Measurements from ENCODE around the gene OSGEPL1.
"Not testable (repeated sequence)": the region's sequence is repeated elsewhere in the genome, so short reads cannot be mapped to it uniquely, and the experiment has no call there.

The OSGEPL1 gene

GRCh38 chr2:189762551-189763298 lies at the start of gene OSGEPL1:
Gene OSGEPL1, minus strand, starts transcription at chr2:189762792. Its CDS starts 1,152 bp downstream, at chr2:189761640.
- DNase-seq (ENCODE audit: low read depth in 2 of 2), result peak; percentile 83 to 86

- no peak for DNase-seq (ENCODE audit: low read depth in 2 of 2)
Measured at GRCh38 chr2:189803431-189803830, 40.8 kb upstream of the OSGEPL1 start.

- DNase-seq (ENCODE audit: low read depth in 2 of 2), result no peak
Measured at GRCh38 chr2:189802396-189802912, 39.9 kb upstream of the OSGEPL1 start.

GRCh38 chr2:189799531-189799930 lies 36.9 kb upstream of the OSGEPL1 start:
- DNase-seq (ENCODE audit: low read depth in 2 of 2), result no peak

- DNase-seq (ENCODE audit: low read depth in 2 of 2), result no peak
Measured at GRCh38 chr2:189799030-189799331, 36.4 kb upstream of the OSGEPL1 start.

GRCh38 chr2:189798312-189799029 lies 35.9 kb upstream of the OSGEPL1 start:
- DNase-seq (ENCODE audit: low read depth in 2 of 2), result no peak

- no peak for DNase-seq (ENCODE audit: low read depth in 2 of 2)
Measured at GRCh38 chr2:189797902-189798301, 35.3 kb upstream of the OSGEPL1 start.

- DNase-seq (ENCODE audit: low read depth in 2 of 2), result no peak
Measured at GRCh38 chr2:189794310-189794709, 31.7 kb upstream of the OSGEPL1 start.

GRCh38 chr2:189791338-189792042 lies 28.9 kb upstream of the OSGEPL1 start:
- DNase-seq (ENCODE audit: low read depth in 2 of 2), result peak in 1 of 2 donors; percentile 3

- peak; percentile 89 to 91 for DNase-seq (ENCODE audit: low read depth in 2 of 2)
Measured at GRCh38 chr2:189783927-189784867, 21.6 kb upstream of the OSGEPL1 start, which contains the start of the genes ORMDL1 and PMS1. Gene ORMDL1, minus strand, starts transcription at chr2:189784339. Its CDS starts 1,744 bp downstream, at chr2:189782595. Gene PMS1, plus strand, starts transcription at chr2:189784450. Its CDS starts 7,360 bp downstream, at chr2:189791810.

- no peak for DNase-seq (ENCODE audit: low read depth in 2 of 2)
Measured at GRCh38 chr2:189783451-189783926, 20.9 kb upstream of the OSGEPL1 start.

- no peak for DNase-seq (ENCODE audit: low read depth in 2 of 2)
Measured at GRCh38 chr2:189782221-189782671, 19.7 kb upstream of the OSGEPL1 start.

GRCh38 chr2:189772212-189772611 lies 9.6 kb upstream of the OSGEPL1 start:
- DNase-seq (ENCODE audit: low read depth in 2 of 2), result no peak

- DNase-seq (ENCODE audit: low read depth in 2 of 2), result no peak
Measured at GRCh38 chr2:189770590-189771322, 8.2 kb upstream of the OSGEPL1 start.

- DNase-seq (ENCODE audit: low read depth in 2 of 2), result no peak
Measured at GRCh38 chr2:189763908-189764661, 1.5 kb upstream of the OSGEPL1 start.

GRCh38 chr2:189762229-189762550 lies 402 bp downstream of the OSGEPL1 start:
- DNase-seq (ENCODE audit: low read depth in 2 of 2), result no peak

- not testable (repeated sequence) for DNase-seq (ENCODE audit: low read depth in 2 of 2)
Measured at GRCh38 chr2:189760154-189760553, 2.4 kb downstream of the OSGEPL1 start.

- DNase-seq (ENCODE audit: low read depth in 2 of 2), result no peak
Measured at GRCh38 chr2:189756311-189756952, 6.2 kb downstream of the OSGEPL1 start.

GRCh38 chr2:189751080-189751658 lies 11.4 kb downstream of the OSGEPL1 start:
- no peak for DNase-seq (ENCODE audit: low read depth in 2 of 2)

All from stimulated activated CD4-positive, alpha-beta T cell treated with anti-CD3 and anti-CD28 coated beads, Interleukin-1b, Interleukin-23, amount 100 ng/mL, for 4 hours (primary cell).